Uterus (tissue), 4 donors: Measurements from ENCODE around the gene KMT2E. TPM values are rescaled to one million over a fixed set of nuclear protein-coding genes. Genes with fewer than 3 reads are reported as not detected.

Experiments
- DNase-seq, 2 donors: peaks; one replicate each; pipeline ENCODE4 v3.0.0-alpha.2; 2019 to 2020
- H3K27ac ChIP-seq, 2 donors: fragments of 200-600 bp; sonication (generic); 1 replicate in 1 of 2; 2 replicates in 1 of 2; pipeline ENCODE4 v1.5.1; 2016 to 2018
- H3K27me3 ChIP-seq, 2 donors: fragments of 200-600 bp; sonication (generic); one replicate each; pipeline ENCODE4 v1.5.1; 2018 to 2019; ENCODE audit warnings: control low read depth in 1 of 2
- H3K36me3 ChIP-seq, 2 donors: fragments of 200-600 bp; sonication (generic); one replicate each; pipeline ENCODE4 v1.5.1; 2019; ENCODE audit warnings: control low read depth in 1 of 2
- H3K4me1 ChIP-seq, 2 donors: fragments of 200-600 bp; sonication (generic); one replicate each; pipeline ENCODE4 v1.5.1; 2018 to 2019; ENCODE audit warnings: control low read depth in 1 of 2
- H3K4me3 ChIP-seq, 2 donors: fragments of 200-600 bp; sonication (generic); 1 replicate in 1 of 2; 2 replicates in 1 of 2; pipeline ENCODE4 v1.5.1; 2018 to 2019; ENCODE audit warnings: mild to moderate bottlenecking in 1 of 2
- H3K9me3 ChIP-seq, 2 donors: fragments of 200-600 bp; sonication (generic); one replicate each; pipeline ENCODE4 v1.5.1; 2019; ENCODE audit warnings: control low read depth in 1 of 2
- POLR2A ChIP-seq, 2 donors: fragments of 450-650 bp; IDR thresholded peaks; one replicate each; pipeline ENCODE4 v1.6.1; 2016; ENCODE audit warnings: antibody characterized with exemption in 2 of 2, mild to moderate bottlenecking in 1 of 2, moderate library complexity in 1 of 2
- intact Hi-C: fragments of 100-400 bp; cut with DNase I; formaldehyde crosslinking; loops from one replicate; pipeline ENCODE4 v1.15.1; 2023; ENCODE audit warnings: low total_unique reads
- total RNA-seq, 4 donors: library from RNA; depleted of rRNA in 3 of 4; stranded (reverse); fragments of >200 nt in 3 of 4; gene quantifications; one replicate each; pipeline versions ENCODE4 v1.1.0 to v1.2.4, GENCODE V29; 2014 to 2023
- TF ChIP-seq, protein P1 (sequence below), 4 experiments: fragments of 200-600 bp in 2 of 4; fragments of 450-650 bp in 2 of 4; sonication (generic) in 2 of 4; IDR thresholded peaks; one replicate each; pipeline ENCODE4 v1.5.1; 2016 to 2019; ENCODE audit warnings: antibody characterized with exemption in 4 of 4, mild to moderate bottlenecking in 2 of 4, moderate library complexity in 1 of 4
- donor health status: DM: yes; HTN: yes; CAD: no.

Gene KMT2E
- total RNA-seq, 4 donors from 2014 or later, result 61.5 to 208 (median 148) TPM

DNA sequence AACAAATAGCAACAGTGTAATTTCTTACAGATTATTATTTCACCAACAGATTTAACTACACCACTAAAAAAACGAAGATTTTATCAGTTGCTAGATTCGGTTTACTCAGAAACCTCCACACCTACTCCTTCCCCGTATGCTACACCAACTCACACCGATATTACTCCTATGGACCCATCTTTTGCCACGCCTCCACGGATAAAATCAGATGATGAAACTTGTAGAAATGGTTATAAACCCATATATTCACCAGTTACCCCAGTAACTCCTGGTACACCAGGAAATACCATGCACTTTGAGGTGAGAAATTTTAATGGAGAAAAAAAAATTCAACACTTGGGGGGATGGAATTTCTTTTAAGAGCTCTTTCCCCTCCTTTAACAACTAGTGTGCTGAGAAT, 92.5 kb downstream of the KMT2E start:
- H3K27ac ChIP-seq, result no peak overlapping the region
- H3K36me3 ChIP-seq, result no peaks in the 10 kb centered on the region
- DNase-seq, result no peak
- intact Hi-C loops, result no loop called here
- TF ChIP-seq, protein P1, sequence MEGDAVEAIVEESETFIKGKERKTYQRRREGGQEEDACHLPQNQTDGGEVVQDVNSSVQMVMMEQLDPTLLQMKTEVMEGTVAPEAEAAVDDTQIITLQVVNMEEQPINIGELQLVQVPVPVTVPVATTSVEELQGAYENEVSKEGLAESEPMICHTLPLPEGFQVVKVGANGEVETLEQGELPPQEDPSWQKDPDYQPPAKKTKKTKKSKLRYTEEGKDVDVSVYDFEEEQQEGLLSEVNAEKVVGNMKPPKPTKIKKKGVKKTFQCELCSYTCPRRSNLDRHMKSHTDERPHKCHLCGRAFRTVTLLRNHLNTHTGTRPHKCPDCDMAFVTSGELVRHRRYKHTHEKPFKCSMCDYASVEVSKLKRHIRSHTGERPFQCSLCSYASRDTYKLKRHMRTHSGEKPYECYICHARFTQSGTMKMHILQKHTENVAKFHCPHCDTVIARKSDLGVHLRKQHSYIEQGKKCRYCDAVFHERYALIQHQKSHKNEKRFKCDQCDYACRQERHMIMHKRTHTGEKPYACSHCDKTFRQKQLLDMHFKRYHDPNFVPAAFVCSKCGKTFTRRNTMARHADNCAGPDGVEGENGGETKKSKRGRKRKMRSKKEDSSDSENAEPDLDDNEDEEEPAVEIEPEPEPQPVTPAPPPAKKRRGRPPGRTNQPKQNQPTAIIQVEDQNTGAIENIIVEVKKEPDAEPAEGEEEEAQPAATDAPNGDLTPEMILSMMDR (IDR thresholded peaks at IDR 0.05), result no peak
- no peak for TF ChIP-seq POLR2A (IDR thresholded peaks at IDR 0.05)
- no peaks in the 10 kb centered on the region for H3K27me3 ChIP-seq
- no peak overlapping the region for H3K4me3 ChIP-seq
- no peaks in the 10 kb centered on the region for H3K4me1 ChIP-seq
- no peaks in the 10 kb centered on the region for H3K9me3 ChIP-seq

DNA sequence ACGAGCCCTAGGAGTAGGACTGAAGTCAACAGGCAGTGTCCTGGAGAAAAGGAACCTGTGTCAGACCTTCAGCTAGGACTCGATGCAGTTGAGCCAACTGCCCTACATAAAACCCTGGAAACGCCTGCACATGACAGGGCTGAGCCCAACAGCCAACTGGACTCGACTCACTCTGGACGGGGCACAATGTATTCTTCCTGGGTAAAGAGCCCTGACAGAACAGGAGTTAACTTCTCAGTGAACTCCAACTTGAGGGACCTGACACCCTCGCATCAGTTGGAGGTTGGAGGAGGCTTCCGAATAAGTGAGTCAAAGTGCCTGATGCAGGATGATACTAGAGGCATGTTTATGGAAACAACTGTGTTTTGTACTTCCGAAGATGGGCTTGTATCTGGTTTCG, 93.5 kb downstream of the KMT2E start:
- no peaks in the 10 kb centered on the region for H3K36me3 ChIP-seq

DNA sequence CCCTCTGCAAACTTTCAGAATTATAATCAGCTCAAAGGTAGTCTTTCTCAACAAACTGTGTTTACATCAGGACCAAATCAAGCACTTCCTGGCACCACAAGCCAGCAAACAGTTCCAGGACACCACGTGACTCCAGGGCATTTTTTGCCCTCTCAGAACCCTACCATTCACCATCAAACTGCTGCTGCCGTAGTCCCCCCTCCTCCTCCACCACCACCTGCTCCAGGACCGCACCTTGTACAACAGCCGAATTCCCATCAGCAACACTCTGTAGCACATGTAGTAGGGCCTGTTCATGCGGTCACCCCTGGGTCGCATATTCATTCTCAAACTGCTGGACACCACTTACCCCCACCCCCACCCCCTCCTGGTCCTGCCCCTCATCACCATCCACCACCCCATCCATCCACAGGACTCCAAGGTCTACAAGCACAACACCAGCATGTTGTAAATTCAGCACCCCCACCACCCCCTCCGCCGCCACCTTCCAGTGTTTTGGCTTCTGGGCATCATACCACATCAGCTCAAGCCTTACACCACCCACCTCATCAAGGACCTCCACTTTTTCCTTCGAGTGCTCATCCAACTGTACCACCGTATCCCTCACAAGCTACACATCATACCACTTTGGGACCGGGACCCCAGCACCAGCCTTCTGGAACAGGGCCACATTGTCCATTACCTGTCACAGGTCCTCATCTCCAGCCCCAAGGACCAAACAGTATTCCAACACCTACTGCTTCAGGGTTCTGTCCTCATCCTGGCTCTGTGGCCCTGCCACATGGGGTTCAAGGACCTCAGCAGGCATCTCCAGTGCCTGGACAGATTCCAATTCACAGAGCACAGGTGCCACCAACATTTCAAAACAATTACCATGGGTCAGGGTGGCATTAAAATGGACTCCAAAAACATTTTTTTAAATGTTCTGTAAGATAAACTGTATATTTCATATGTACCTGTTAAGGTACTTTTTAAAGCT, 98.7 kb downstream of the KMT2E start:
- Histone ChIP-seq H3K4me1 (no peaks in the 10 kb centered on the region), H3K27me3 (no peaks in the 10 kb centered on the region), H3K9me3 (no peaks in the 10 kb centered on the region), H3K4me3 (no peak overlapping the region), H3K36me3 (no peaks in the 10 kb centered on the region), H3K27ac (no peak overlapping the region)
- no peak for DNase-seq
- intact Hi-C loops, result no loop called here
- TF ChIP-seq POLR2A (IDR thresholded peaks at IDR 0.05), result no peak
- TF ChIP-seq, protein P1 (IDR thresholded peaks at IDR 0.05), result no peak

More for the DNA sequence above, 93.5 kb downstream of the KMT2E start:
- no peak for TF ChIP-seq POLR2A (IDR thresholded peaks at IDR 0.05)
- TF ChIP-seq, protein P1 (IDR thresholded peaks at IDR 0.05), result no peak
- no peaks in the 10 kb centered on the region for H3K9me3 ChIP-seq
- intact Hi-C loops, result no loop called here
- H3K4me3 ChIP-seq, result no peak overlapping the region
- DNase-seq, result no peak
- H3K4me1 ChIP-seq, result no peaks in the 10 kb centered on the region
- H3K27me3 ChIP-seq, result no peaks in the 10 kb centered on the region
- H3K27ac ChIP-seq, result no peak overlapping the region

DNA sequence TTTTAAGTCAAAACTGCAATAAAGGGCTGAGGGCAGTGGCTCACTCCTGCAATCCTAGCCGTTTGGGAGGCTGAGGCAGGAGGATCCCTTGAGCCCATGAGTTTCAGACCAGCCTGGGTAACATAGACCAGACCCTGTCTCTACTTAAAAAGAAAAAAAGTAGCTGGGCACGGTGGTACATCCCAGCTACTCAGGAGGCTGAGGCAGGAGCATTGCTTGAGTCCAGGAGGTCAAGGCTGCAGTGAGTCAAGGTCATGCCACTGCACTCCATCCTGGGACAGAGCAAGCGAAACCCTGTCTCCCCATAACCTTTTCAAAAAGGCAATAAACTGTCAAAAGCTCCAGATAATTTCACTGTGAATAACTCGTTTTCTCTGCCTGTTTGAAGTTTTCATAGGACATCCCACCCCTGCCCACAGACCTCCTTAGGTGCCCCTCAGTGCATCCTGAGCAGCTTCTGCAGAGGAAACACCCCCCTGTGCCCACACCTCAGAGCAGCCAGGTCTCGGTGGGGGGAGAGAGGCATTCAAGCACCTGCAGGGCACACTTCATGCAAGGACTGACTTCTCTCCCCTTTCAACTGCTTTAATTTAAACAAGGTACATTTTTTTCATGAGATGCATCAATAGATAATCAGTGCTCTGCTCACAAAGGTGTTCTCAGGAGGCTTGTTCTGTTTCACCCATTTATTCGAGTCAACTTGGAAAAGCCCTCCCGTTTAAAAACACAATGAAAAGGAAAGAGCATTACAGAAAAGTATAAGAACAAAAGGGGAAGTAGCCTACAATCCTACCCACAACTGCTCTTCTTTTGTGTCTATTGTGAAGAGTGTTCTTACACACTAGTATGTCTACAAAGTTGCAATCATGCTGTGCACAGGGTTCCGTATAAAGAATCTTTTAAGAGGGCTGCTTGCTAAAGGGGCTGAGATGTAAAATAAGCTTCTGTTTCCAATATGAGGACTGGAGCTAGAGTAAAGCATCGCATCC, 104.9 kb downstream of the KMT2E start:
- no peak for DNase-seq
- no peak overlapping the region for H3K27ac ChIP-seq
- intact Hi-C loops, result no loop called here

More for the DNA sequence above, 104.9 kb downstream of the KMT2E start:
- H3K4me1 ChIP-seq, result no peaks in the 10 kb centered on the region
- no peaks in the 10 kb centered on the region for H3K27me3 ChIP-seq
- H3K36me3 ChIP-seq, result no peaks in the 10 kb centered on the region
- TF ChIP-seq, protein P1 (IDR thresholded peaks at IDR 0.05), result no peak
- TF ChIP-seq POLR2A (IDR thresholded peaks at IDR 0.05), result no peak
- no peaks in the 10 kb centered on the region for H3K9me3 ChIP-seq
- no peak overlapping the region for H3K4me3 ChIP-seq
